Measurements from ENCODE around the gene PCNX3. TPM values are rescaled to one million over a fixed set of nuclear protein-coding genes. Genes with fewer than 3 reads are reported as not detected.

PCNX3 gene
- total and polyA plus RNA-seq, 2 of the 13 experiments (the other 11 are each of a cell fraction or from before 2014, with no cell fraction given), result 16.2 to 23.0 TPM

DNA sequence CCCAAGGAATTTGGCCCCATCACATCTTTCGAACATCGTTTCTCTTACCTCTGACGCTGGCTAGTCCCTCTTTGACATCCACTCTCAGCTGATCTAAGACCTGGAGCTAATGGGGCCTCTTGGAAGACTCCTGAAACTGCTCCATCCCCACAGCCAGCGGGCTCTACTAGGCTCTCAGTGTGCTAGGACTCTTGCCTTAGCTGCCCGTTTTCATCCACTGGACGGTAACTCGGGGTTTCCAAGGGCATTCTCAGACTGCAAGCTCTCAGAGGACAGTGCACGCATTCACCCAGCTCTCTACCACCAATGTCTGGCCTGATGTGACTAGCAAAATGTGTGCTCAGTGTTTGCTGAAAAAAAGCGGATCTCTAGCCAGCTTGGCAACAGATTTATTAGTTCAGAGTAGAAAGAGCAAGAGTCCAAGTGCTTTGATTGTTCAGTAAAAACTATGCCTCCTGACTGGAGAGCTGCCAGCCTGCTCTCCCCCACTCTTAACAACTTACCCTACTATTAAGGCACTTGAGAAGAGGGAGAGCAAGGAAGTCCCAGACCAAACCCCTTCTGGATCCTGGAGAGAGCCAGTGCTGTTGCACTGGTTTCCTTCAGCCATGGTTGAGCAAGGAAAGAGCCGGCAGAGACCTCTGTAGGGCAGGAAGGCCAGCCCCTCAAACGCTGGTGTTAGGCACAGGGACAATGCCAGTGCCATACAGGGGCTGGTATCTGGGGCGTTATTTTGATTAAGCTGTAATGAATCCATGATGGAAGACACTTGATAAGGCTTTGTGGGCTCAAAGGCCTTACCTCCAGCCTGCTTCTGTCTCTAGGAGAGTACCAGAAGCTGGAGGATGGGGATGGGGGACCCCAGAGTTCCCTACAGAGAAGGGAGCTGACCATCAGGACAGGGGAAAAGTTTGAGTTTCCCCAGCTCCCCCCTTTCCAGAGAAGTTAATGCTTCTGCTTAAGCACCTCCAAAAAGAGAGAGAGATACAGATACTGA lies 38.0 kb downstream of the PCNX3 start (continued):
- TF ChIP-seq, protein P1, sequence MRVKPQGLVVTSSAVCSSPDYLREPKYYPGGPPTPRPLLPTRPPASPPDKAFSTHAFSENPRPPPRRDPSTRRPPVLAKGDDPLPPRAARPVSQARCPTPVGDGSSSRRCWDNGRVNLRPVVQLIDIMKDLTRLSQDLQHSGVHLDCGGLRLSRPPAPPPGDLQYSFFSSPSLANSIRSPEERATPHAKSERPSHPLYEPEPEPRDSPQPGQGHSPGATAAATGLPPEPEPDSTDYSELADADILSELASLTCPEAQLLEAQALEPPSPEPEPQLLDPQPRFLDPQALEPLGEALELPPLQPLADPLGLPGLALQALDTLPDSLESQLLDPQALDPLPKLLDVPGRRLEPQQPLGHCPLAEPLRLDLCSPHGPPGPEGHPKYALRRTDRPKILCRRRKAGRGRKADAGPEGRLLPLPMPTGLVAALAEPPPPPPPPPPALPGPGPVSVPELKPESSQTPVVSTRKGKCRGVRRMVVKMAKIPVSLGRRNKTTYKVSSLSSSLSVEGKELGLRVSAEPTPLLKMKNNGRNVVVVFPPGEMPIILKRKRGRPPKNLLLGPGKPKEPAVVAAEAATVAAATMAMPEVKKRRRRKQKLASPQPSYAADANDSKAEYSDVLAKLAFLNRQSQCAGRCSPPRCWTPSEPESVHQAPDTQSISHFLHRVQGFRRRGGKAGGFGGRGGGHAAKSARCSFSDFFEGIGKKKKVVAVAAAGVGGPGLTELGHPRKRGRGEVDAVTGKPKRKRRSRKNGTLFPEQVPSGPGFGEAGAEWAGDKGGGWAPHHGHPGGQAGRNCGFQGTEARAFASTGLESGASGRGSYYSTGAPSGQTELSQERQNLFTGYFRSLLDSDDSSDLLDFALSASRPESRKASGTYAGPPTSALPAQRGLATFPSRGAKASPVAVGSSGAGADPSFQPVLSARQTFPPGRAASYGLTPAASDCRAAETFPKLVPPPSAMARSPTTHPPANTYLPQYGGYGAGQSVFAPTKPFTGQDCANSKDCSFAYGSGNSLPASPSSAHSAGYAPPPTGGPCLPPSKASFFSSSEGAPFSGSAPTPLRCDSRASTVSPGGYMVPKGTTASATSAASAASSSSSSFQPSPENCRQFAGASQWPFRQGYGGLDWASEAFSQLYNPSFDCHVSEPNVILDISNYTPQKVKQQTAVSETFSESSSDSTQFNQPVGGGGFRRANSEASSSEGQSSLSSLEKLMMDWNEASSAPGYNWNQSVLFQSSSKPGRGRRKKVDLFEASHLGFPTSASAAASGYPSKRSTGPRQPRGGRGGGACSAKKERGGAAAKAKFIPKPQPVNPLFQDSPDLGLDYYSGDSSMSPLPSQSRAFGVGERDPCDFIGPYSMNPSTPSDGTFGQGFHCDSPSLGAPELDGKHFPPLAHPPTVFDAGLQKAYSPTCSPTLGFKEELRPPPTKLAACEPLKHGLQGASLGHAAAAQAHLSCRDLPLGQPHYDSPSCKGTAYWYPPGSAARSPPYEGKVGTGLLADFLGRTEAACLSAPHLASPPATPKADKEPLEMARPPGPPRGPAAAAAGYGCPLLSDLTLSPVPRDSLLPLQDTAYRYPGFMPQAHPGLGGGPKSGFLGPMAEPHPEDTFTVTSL (CRISPR knock-in tag; IDR thresholded peaks at IDR 0.05; ENCODE audit: borderline replicate concordance), result no peak
- TF ChIP-seq KDM1A (CRISPR knock-in tag; IDR thresholded peaks at IDR 0.05), result no peak
- peak; percentile 66; the same call in 1 of the 2 replicates for TF ChIP-seq ZNF350 (CRISPR knock-in tag; IDR thresholded peaks at IDR 0.05; ENCODE audit: borderline replicate concordance, low read depth)
- TF ChIP-seq THRA (CRISPR knock-in tag; IDR thresholded peaks at IDR 0.05; ENCODE audit: borderline replicate concordance), result no peak
- no peak for TF ChIP-seq ZNF780A (CRISPR knock-in tag; IDR thresholded peaks at IDR 0.05)
- no peak for TF ChIP-seq ZFP90 (CRISPR knock-in tag; IDR thresholded peaks at IDR 0.05; ENCODE audit: borderline replicate concordance)
- TF ChIP-seq ZNF7 (CRISPR knock-in tag; IDR thresholded peaks at IDR 0.05), result no peak
- no peak for TF ChIP-seq TCF12 (IDR thresholded peaks at IDR 0.05)
- TF ChIP-seq TCF12 (CRISPR knock-in tag; IDR thresholded peaks at IDR 0.05), result no peak
- no peak for TF ChIP-seq ZNF605 (CRISPR knock-in tag; IDR thresholded peaks at IDR 0.05)
- no peak for TF ChIP-seq ZNF639 (CRISPR knock-in tag; conservative IDR thresholded peaks at IDR 0.05)
- 0 out of 2 replicates have a peak, but pooled peaks have one; percentile 33 for TF ChIP-seq ZNF546 (CRISPR knock-in tag; conservative IDR thresholded peaks at IDR 0.05)
- no peak for TF ChIP-seq TFDP1 (CRISPR knock-in tag; IDR thresholded peaks at IDR 0.05; ENCODE audit: borderline replicate concordance)
- TF ChIP-seq ZFY (CRISPR knock-in tag; IDR thresholded peaks at IDR 0.05), result peak; percentile 2; the same call in 1 of the 2 replicates
- TF ChIP-seq, protein P2, sequence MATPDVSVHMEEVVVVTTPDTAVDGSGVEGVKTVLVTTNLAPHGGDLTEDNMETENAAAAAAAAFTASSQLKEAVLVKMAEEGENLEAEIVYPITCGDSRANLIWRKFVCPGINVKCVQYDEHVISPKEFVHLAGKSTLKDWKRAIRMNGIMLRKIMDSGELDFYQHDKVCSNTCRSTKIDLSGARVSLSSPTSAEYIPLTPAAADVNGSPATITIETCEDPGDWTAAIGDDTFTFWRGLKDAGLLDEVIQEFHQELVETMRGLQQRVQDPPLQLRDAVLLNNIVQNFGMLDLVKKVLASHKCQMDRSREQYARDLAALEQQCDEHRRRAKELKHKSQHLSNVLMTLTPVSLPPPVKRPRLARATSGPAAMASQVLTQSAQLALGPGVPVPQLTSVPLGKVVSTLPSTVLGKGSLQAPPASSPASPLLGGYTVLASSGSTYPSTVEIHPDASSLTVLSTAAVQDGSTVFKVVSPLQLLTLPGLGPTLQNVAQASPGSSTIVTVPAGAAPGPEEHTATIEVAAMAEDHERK (CRISPR knock-in tag; IDR thresholded peaks at IDR 0.05; ENCODE audit: low read depth), result no peak
- no peak for TF ChIP-seq KAT7 (CRISPR knock-in tag; IDR thresholded peaks at IDR 0.05; ENCODE audit: borderline replicate concordance)
- TF ChIP-seq NR2F6 (IDR thresholded peaks at IDR 0.05), result peak; percentile 9; the same call in 1 of the 2 replicates
- TF ChIP-seq NR2F6 (CRISPR knock-in tag; IDR thresholded peaks at IDR 0.05), result no peak
